Measurements from ENCODE around the gene FBL. TPM values are rescaled to one million over a fixed set of nuclear protein-coding genes. Genes with fewer than 3 reads are reported as not detected.

Gene FBL
- total RNA-seq, 2 experiments from 2014 or later, result 336 to 365 TPM

DNA sequence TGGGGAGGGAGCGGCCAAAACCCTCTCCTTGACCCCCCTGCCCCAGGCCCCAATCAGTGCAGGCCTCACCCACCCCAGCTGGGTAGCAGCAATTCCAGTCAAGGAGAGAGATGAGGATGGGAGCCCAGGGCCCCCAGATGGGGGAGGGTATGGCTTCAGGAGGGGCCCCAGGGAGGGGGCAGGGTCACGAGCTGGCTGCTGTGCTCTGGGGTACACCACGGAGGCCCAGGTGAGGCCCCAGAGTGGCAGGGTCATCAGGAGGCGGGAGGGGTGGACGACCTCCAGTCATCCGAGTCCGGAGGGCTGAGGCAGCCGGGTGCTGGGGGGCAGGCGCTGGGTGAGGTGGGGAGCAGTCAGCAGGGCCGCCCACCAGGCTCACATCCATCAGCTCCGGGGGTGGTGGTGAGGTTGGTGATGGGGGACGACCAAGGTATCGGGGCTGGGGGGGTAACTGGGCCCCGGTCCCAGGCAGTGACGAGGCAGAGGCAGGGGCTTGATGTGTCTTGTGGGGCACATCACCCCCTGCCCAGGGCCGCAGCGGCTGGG, 20.6 kb downstream of the FBL start:
- ChIA-PET POLR2A (no interaction called here), CTCF (ENCODE audit: unreplicated experiment) (interaction anchor here (0.6 kb wide), 1 partner anchor 33 kb away, joined by 5 read pairs; no protein-coding TSS in a partner anchor)
- Histone ChIP-seq H3K36me3 (ENCODE audit: insufficient read depth, low read length) (peaks cover 79% of the 10 kb centered on the region), H3K4me2 (ENCODE audit: low read length) (no peak overlapping the region), H3K27ac (ENCODE audit: low read depth, low read length, poor library complexity, severe bottlenecking) (no peak overlapping the region), H3K9me3 (ENCODE audit: low read length) (0 out of 2 replicates have a peak, but pooled peaks cover 3% of the 10 kb centered on the region), H3K4me3 (ENCODE audit: low read depth, low read length, poor library complexity, severe bottlenecking) (no peak overlapping the region), H4K20me1 (ENCODE audit: insufficient read depth, low read length) (no peaks in the 10 kb centered on the region), H3K79me2 (ENCODE audit: insufficient read depth, low read depth, low read length) (no peaks in the 10 kb centered on the region), H3K9me2 (ENCODE audit: insufficient read depth, low read length) (no peaks in the 10 kb centered on the region), H3K4me1 (ENCODE audit: insufficient read depth, low read length, poor library complexity, severe bottlenecking) (no peaks in the 10 kb centered on the region), H2AFZ (ENCODE audit: low read length) (no peak overlapping the region)
- no peak for DNase-seq (ENCODE audit: low spot score)
- TF ChIP-seq, protein P1, sequence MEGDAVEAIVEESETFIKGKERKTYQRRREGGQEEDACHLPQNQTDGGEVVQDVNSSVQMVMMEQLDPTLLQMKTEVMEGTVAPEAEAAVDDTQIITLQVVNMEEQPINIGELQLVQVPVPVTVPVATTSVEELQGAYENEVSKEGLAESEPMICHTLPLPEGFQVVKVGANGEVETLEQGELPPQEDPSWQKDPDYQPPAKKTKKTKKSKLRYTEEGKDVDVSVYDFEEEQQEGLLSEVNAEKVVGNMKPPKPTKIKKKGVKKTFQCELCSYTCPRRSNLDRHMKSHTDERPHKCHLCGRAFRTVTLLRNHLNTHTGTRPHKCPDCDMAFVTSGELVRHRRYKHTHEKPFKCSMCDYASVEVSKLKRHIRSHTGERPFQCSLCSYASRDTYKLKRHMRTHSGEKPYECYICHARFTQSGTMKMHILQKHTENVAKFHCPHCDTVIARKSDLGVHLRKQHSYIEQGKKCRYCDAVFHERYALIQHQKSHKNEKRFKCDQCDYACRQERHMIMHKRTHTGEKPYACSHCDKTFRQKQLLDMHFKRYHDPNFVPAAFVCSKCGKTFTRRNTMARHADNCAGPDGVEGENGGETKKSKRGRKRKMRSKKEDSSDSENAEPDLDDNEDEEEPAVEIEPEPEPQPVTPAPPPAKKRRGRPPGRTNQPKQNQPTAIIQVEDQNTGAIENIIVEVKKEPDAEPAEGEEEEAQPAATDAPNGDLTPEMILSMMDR (conservative IDR thresholded peaks at IDR 0.05; ENCODE audit: low read length), result no peak
- TF ChIP-seq EZH2phosphoT487 (IDR thresholded peaks at IDR 0.05; ENCODE audit: borderline replicate concordance, low read depth, low read length), result no peak
- no TSS peak for BruUV-seq (replicated peaks)
- intact Hi-C loops (cut with micrococcal nuclease; ENCODE audit: unreplicated experiment), result no loop called here

DNA sequence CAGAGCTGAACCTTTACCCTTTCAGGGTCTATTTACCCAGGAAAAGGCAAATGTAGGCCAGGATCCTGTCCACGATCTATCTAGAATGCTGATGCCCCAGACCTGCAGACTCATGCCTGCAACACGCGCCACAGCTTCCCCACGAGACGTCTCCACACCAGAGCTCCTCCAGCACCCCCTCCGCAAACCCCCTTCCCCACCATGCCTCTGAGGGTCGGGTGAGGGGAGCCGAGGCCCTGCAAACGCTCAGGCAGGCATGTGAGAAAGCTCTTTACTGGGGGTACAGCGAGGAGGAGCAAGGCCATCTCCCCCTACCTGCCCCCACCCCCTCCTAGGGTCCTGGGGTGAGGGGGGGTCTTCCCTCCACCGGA, 21.1 kb downstream of the FBL start:
- Histone ChIP-seq H2AFZ (ENCODE audit: low read length) (no peak overlapping the region), H3K4me2 (ENCODE audit: low read length) (no peak overlapping the region; the same call in 1 of the 2 replicates), H3K4me3 (ENCODE audit: low read depth, low read length, poor library complexity, severe bottlenecking) (no peak overlapping the region), H3K4me1 (ENCODE audit: insufficient read depth, low read length, poor library complexity, severe bottlenecking) (no peaks in the 10 kb centered on the region), H3K36me3 (ENCODE audit: insufficient read depth, low read length) (peaks cover 75% of the 10 kb centered on the region), H4K20me1 (ENCODE audit: insufficient read depth, low read length) (no peaks in the 10 kb centered on the region), H3K9me2 (ENCODE audit: insufficient read depth, low read length) (no peaks in the 10 kb centered on the region), H3K27ac (ENCODE audit: low read depth, low read length, poor library complexity, severe bottlenecking) (no peak overlapping the region), H3K79me2 (ENCODE audit: insufficient read depth, low read depth, low read length) (no peaks in the 10 kb centered on the region), H3K9me3 (ENCODE audit: low read length) (0 out of 2 replicates have a peak, but pooled peaks cover 4% of the 10 kb centered on the region)
- no TSS peak for BruUV-seq (replicated peaks)
- ChIA-PET POLR2A (no interaction called here), CTCF (ENCODE audit: unreplicated experiment) (interaction anchor here (0.6 kb wide), 1 partner anchor 33 kb away, joined by 5 read pairs; no protein-coding TSS in a partner anchor)
- TF ChIP-seq, protein P1 (conservative IDR thresholded peaks at IDR 0.05; ENCODE audit: low read length), result no peak
- TF ChIP-seq EZH2phosphoT487 (IDR thresholded peaks at IDR 0.05; ENCODE audit: borderline replicate concordance, low read depth, low read length), result no peak
- intact Hi-C loops (cut with micrococcal nuclease; ENCODE audit: unreplicated experiment), result no loop called here
- no peak for DNase-seq (ENCODE audit: low spot score)
